Measurements from ENCODE around the gene ZNF431. TPM values are rescaled to one million over a fixed set of nuclear protein-coding genes. Genes with fewer than 3 reads are reported as not detected.

The ZNF431 gene
- total RNA-seq, 1 donor = 5.1 TPM

DNA sequence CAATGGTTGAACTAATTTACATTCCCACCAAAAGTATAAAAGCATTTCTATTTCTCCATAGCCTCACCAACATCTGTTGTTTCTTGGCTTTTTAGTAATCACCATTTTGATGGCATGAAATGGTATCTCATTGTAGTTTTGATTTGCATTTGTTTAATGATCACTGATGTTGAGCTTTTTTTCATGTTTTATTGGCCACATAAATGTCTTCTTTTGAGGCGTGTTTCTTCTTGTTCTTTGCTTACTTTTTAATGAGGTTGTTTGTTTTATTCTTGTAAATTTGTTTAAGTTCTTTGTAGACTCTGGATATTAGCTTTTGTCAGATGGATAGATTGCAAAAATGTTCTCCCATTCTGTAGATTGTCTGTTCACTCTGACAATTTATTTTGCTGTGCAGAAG, 31.7 kb upstream of the ZNF431 start:
- DNase-seq (ENCODE audit: low read depth) = no peak
- no peak overlapping the region for H3K4me3 ChIP-seq (ENCODE audit: low read depth, low read length)
- TF ChIP-seq, protein P1, sequence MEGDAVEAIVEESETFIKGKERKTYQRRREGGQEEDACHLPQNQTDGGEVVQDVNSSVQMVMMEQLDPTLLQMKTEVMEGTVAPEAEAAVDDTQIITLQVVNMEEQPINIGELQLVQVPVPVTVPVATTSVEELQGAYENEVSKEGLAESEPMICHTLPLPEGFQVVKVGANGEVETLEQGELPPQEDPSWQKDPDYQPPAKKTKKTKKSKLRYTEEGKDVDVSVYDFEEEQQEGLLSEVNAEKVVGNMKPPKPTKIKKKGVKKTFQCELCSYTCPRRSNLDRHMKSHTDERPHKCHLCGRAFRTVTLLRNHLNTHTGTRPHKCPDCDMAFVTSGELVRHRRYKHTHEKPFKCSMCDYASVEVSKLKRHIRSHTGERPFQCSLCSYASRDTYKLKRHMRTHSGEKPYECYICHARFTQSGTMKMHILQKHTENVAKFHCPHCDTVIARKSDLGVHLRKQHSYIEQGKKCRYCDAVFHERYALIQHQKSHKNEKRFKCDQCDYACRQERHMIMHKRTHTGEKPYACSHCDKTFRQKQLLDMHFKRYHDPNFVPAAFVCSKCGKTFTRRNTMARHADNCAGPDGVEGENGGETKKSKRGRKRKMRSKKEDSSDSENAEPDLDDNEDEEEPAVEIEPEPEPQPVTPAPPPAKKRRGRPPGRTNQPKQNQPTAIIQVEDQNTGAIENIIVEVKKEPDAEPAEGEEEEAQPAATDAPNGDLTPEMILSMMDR (IDR thresholded peaks at IDR 0.05; ENCODE audit: insufficient read depth, low read length) = no peak

- H3K4me3 ChIP-seq (ENCODE audit: low read depth, low read length) = no peak overlapping the region
- TF ChIP-seq, protein P1 (IDR thresholded peaks at IDR 0.05; ENCODE audit: insufficient read depth, low read length) = no peak
- DNase-seq (ENCODE audit: low read depth) = no peak
Observed at GRCh38 chr19:21115430-21115829, 26.4 kb upstream of the ZNF431 start.

GRCh38 chr19:21117041-21117907, 24.6 kb upstream of the ZNF431 start:
- DNase-seq (ENCODE audit: low read depth) = no peak
- no peak overlapping the region for H3K4me3 ChIP-seq (ENCODE audit: low read depth, low read length)
- TF ChIP-seq, protein P1 (IDR thresholded peaks at IDR 0.05; ENCODE audit: insufficient read depth, low read length) = no peak

DNA sequence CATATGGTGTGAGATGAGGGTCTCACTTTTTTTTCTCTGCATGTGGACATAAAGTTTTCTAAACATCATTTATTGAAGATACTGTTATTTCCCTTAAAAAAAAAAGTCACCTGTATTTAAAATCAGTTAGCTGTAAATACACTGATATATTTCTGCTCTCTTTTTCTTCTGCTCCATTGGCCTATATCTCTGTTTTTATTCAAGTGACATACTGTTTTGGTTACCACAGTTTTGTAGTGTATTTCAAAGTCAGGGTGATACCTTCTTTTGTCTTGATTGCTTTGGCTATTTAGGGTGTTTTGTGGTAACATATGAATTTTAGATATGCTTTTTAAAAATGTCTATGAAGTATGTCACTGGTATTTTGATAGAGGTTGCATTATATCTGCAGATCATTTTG, 15.8 kb upstream of the ZNF431 start:
- H3K4me3 ChIP-seq (ENCODE audit: low read depth, low read length) = no peak overlapping the region
- TF ChIP-seq, protein P1 (IDR thresholded peaks at IDR 0.05; ENCODE audit: insufficient read depth, low read length) = no peak
- no peak for DNase-seq (ENCODE audit: low read depth)

DNA sequence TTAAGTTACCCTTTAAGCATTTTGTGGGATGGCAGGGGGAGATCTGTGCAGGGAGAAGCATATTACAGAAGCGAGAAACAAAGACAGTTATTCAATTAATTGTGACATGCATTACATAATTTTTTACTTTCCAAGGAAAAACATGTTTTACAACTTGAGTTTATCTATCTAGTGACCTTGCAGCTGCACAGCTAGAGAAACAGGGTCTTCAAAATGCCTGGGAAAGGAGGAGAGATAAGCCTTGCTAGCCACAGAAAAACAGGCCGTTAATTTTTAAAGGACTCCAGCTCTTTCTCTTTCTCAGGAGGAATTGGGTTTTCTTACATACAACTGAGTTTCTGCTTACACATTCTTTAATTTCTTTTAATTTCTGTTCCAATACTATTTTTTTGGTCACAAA, 14.8 kb upstream of the ZNF431 start:
- H3K4me3 ChIP-seq (ENCODE audit: low read depth, low read length) = no peak overlapping the region
- TF ChIP-seq, protein P1 (IDR thresholded peaks at IDR 0.05; ENCODE audit: insufficient read depth, low read length) = no peak
- no peak for DNase-seq (ENCODE audit: low read depth)

DNA sequence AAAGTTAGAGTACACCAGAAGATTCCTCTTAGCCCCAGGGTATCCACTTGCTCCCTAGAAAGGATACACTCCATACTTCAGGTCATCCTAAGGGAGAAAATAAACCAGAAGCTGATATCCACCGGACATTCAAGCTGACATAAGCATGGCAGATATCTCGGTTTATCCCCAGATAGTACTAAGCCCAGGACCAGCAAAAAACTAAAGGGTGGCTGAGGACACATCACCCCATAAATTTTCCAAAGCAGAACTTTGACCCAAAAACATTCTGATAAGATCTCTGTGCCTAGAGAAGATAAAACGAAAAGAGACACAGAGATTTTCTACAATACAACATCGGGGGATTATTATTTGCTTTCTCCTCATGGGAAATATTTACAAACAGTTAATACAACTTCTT, 13.9 kb upstream of the ZNF431 start:
- no peak for DNase-seq (ENCODE audit: low read depth)
- no peak overlapping the region for H3K4me3 ChIP-seq (ENCODE audit: low read depth, low read length)
- TF ChIP-seq, protein P1 (IDR thresholded peaks at IDR 0.05; ENCODE audit: insufficient read depth, low read length) = no peak
